Ramos (cell line): ENCODE data around the gene ETV5.
"Not testable (repeated sequence)": the region's sequence is repeated elsewhere in the genome, so short reads cannot be mapped to it uniquely, and the experiment has no call there.

Experiments used
- in situ Hi-C: fragments of 300-500 bp; cut with MboI; formaldehyde crosslinking; loops from one replicate; pipeline ENCODE4 v1.14.3; 2022; ENCODE audit warnings: low sequenced_read_pairs; ENCODE audit not compliant: unreplicated experiment

The ETV5 gene

GRCh38 chr3:186038360-186038759, 70.5 kb downstream of the ETV5 start:
- in situ Hi-C loops = no loop called here

GRCh38 chr3:186035277-186035676, 73.6 kb downstream of the ETV5 start:
- in situ Hi-C loops = no loop called here

- in situ Hi-C loops = no loop called here
Measured at GRCh38 chr3:186032321-186032720, 76.6 kb downstream of the ETV5 start.

- in situ Hi-C loops = not testable (repeated sequence)
Measured at GRCh38 chr3:186025993-186026392, 82.9 kb downstream of the ETV5 start.

- in situ Hi-C loops = no loop called here
Measured at GRCh38 chr3:186025161-186025560, 83.7 kb downstream of the ETV5 start.

DNA sequence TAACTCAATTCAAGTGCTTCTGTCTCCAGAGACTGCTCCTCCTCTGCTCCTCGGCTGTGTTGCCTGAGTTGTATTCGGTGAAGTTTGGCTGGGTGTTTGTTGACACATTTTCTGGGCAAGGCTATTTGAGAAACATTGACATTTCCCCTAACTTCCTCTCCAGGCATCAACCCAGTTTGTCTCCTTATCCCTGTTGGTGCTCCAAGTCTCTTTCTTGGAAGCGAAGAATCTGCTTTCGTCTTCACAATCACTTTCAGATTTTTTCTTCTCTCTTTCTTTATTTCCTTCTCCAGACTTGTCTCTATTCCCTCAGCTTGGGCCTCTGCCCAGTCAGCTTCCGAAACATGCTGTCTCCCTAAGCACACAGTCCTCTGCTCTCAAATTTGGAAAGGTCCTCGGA, 84.7 kb downstream of the ETV5 start:
- in situ Hi-C loops = no loop called here

DNA sequence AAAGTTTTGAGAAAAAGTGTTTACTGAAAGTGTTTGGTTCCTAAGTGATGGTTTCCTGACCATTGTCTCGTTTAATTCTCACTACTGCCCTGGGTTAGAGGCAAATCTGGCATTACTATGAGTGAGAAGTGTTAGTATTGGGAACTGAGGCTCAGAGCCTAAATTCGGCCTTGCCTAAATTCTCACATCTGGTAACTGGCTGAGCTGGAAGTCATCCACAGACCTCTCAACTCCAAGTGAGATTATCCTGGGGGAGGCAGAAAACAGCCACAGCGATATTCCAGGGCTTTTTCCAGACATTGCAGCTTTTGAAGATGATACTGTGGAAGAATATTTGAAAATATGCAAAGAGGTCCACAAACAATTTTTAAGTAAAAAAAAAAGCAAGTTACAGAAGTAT, 86.0 kb downstream of the ETV5 start:
- in situ Hi-C loops = no loop called here

DNA sequence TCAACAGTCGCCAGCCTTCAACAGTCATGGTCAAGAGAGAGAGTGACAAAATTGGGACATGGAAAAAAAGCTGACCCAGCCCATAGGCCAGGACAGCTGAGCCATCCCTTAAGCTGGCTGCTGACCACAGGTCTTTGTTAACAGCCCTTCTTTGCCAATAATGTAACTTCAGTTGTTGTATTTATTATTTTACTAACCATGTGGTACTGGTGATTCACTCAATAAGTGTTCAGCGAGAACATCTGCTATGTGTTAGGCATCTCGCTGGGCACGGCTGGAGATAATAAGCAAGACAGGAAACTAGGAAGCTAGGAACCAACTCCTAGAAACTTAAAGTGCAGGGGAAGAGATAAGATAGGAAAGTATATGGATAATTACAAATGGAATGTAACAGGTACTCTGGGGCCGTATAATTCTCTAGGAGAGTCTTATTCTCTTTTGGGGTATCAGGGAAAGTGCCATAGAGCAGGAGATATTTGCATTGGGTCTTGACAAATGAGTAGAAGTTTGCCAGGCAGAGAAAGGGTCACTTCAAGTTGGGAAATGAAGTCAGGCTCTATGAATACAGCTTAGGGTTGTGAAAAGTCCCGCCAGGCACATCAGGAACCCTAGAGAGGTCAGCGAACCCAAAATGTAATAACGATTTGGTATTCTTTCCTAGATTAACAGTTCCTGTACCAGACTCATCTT, 87.1 kb downstream of the ETV5 start:
- in situ Hi-C loops = no loop called here

DNA sequence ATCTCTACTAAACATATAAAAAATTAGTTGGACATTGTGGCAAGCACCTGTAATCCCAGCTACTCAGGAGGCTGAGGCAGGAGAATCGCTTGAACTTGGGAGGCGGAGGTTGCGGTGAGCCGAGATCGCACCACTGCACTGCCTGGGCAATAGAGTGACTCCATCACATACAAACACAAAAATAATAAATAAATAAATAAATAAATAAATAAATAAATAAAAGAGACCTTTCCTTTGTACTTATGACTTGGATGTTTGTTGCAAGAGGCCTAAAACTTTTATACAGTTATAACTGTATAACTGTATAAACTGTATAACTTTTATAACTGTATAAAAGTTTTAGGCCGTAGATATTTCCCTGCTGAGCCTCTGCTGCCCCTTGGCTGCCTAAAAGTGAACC, 87.6 kb downstream of the ETV5 start:
- in situ Hi-C loops = not testable (repeated sequence)

DNA sequence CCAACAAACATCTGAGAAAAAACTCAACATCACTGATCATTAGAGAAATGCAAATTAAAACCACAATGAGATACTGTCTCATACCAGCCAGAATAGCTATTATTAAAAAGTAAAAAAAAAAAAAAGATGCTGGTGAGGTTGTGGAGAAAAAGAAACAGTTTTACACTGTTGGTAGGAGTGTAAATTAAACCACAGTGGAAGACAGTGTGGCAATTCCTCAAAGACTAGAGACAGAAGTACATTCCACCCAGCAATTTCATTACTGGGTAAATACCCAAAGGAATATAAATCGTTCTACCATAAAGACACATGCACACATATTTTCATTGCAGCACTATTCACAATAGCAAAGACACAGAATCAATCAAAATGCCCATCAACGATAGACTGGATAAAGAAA, 89.6 kb downstream of the ETV5 start:
- in situ Hi-C loops = not testable (repeated sequence)

- in situ Hi-C loops = no loop called here
Measured at GRCh38 chr3:186014866-186015265, 94.0 kb downstream of the ETV5 start.

DNA sequence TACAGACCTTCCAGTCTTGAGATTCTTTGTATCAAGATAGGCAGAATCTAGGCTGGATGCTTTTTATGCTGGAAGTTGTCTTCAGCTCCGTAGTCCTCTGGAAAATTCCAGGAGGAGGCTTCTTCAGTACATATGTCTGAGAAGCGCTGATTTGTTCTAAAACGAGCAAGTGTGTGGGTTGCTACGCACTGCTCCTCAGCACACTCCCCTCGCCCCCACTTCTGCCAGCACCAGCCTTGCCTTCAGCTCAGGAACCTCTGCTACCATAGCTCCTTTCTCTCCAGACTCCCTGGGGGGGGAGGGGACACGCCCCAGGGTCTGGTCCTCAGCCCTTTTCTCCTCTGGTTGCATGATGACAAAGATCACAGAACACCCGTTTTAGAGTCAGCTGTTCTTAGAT, 95.6 kb downstream of the ETV5 start:
- in situ Hi-C loops = no loop called here

- in situ Hi-C loops = no loop called here
Measured at GRCh38 chr3:186012137-186012536, 96.8 kb downstream of the ETV5 start.

GRCh38 chr3:186004671-186005070, 104.2 kb downstream of the ETV5 start:
- in situ Hi-C loops = no loop called here

DNA sequence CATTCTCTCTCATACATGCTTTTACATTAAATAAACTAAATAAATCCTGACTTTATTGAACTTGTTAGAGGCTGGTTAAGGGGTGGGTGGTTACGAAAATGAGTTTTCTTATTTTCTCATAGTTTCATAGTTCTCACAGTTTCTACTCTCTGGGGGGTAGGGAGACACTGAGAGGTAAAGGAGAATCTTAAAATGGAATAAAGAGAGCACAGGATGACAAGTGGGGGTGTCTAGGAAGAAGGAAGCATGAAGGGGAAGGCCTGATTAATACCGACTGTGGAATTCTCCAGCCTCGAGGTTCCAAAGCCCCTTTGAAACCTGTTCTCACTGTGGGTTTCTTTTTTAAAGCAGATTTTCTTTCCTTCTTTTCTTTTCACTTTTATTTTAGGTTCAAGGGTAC, 104.7 kb downstream of the ETV5 start:
- in situ Hi-C loops = no loop called here

GRCh38 chr3:186003610-186004009, 105.3 kb downstream of the ETV5 start:
- in situ Hi-C loops = no loop called here

DNA sequence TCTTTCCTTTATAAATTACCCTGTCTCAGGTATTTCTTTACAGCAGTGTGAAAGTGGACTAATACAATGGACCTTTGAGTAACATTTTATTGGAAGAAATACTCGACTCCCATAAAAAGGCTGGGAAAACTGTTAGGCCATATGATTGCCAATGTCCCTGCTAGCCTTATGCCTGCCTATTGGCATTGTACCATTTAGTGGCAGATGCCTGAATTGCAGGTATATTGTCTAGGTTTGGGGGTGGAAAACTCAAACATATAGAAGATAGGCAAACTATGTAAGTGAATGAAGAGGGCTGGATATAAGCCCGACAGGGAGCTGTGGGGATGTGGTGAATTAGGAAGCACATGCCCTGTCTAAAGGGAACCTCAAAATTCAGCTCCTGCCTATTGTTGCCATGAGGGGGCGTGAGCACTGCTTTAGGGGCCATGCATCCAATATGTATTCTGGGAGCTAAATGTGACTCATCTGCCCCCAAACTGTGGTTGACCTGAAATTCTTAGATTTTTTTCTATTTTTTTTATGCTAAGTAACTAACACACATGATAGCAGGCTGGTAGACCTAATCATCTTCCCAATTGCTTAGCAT, 105.9 kb downstream of the ETV5 start:
- in situ Hi-C loops = no loop called here

- in situ Hi-C loops = no loop called here
Measured at GRCh38 chr3:186001842-186002241, 107.0 kb downstream of the ETV5 start.

- in situ Hi-C loops = loop anchor here (25.0 kb wide), 1 partner anchor 263 kb away; no protein-coding TSS in a partner anchor
Measured at GRCh38 chr3:185999221-185999620, 109.7 kb downstream of the ETV5 start.

GRCh38 chr3:185998136-185998535, 110.8 kb downstream of the ETV5 start:
- in situ Hi-C loops = loop anchor here (25.0 kb wide), 1 partner anchor 264 kb away; no protein-coding TSS in a partner anchor

- in situ Hi-C loops = loop anchor here (25.0 kb wide), 1 partner anchor 265 kb away; no protein-coding TSS in a partner anchor
Measured at GRCh38 chr3:185997130-185997529, 111.8 kb downstream of the ETV5 start.
